ENCODE results near the gene INTS3.
"Not testable (repeated sequence)": the region's sequence is repeated elsewhere in the genome, so short reads cannot be mapped to it uniquely, and the experiment has no call there.

The INTS3 gene

GRCh38 chr1:153763365-153764225, 35.7 kb downstream of the INTS3 start:
- DNase-seq (ENCODE audit: low read depth), result no peak
- H3K4me3 ChIP-seq (ENCODE audit: low read length), result no peak overlapping the region
- TF ChIP-seq CTCF (conservative IDR thresholded peaks at IDR 0.05; ENCODE audit: low read depth, low read length), result no peak

GRCh38 chr1:153764310-153764709, 36.5 kb downstream of the INTS3 start:
- TF ChIP-seq CTCF (conservative IDR thresholded peaks at IDR 0.05; ENCODE audit: low read depth, low read length), result no peak
- no peak for DNase-seq (ENCODE audit: low read depth)
- no peak overlapping the region for H3K4me3 ChIP-seq (ENCODE audit: low read length)

GRCh38 chr1:153766663-153767062, 38.8 kb downstream of the INTS3 start:
- DNase-seq (ENCODE audit: low read depth); H3K4me3 ChIP-seq (ENCODE audit: low read length): not testable (repeated sequence)

GRCh38 chr1:153767519-153767918, 39.7 kb downstream of the INTS3 start:
- no peak overlapping the region for H3K4me3 ChIP-seq (ENCODE audit: low read length)
- no peak for TF ChIP-seq CTCF (conservative IDR thresholded peaks at IDR 0.05; ENCODE audit: low read depth, low read length)
- no peak for DNase-seq (ENCODE audit: low read depth)

- H3K4me3 ChIP-seq (ENCODE audit: low read length), result no peak overlapping the region
- DNase-seq (ENCODE audit: low read depth), result no peak
- no peak for TF ChIP-seq CTCF (conservative IDR thresholded peaks at IDR 0.05; ENCODE audit: low read depth, low read length)
These were observed 40.7 kb downstream of the INTS3 start for GRCh38 chr1:153768316-153769181.

- H3K4me3 ChIP-seq (ENCODE audit: low read length), result no peak overlapping the region
- TF ChIP-seq CTCF (conservative IDR thresholded peaks at IDR 0.05; ENCODE audit: low read depth, low read length), result no peak
- DNase-seq (ENCODE audit: low read depth), result no peak
These were observed 41.4 kb downstream of the INTS3 start for GRCh38 chr1:153769221-153769620.

- H3K4me3 ChIP-seq (ENCODE audit: low read length), result no peak overlapping the region
- DNase-seq (ENCODE audit: low read depth), result no peak
- TF ChIP-seq CTCF (conservative IDR thresholded peaks at IDR 0.05; ENCODE audit: low read depth, low read length), result no peak
These were observed 42.9 kb downstream of the INTS3 start for GRCh38 chr1:153770797-153771196.

All from retinal pigment epithelial cell (primary cell).